H1 (cell line): ENCODE results near the gene GRK3. TPM values are rescaled to one million over a fixed set of nuclear protein-coding genes. Genes with fewer than 3 reads are reported as not detected.

Experiments
- CTCF ChIA-PET: fragments of 300-600 bp; sonication (Branson Sonifier 250); formaldehyde crosslinking; loops from one replicate; lab custom pipeline; 2021; ENCODE audit not compliant: partially characterized antibody; lab: Charles Lee
- POLR2A ChIA-PET: fragments of 300-600 bp; sonication (Branson Sonifier 250); formaldehyde crosslinking; loops from one replicate; lab custom pipeline; 2021; ENCODE audit warnings: inconsistent platforms; ENCODE audit not compliant: partially characterized antibody; lab: Charles Lee
- DNase-seq, 2 experiments: peaks; one replicate each; pipeline versions ENCODE4 v3.0.0 to v3.0.0-alpha.2; 2010 to 2022; ENCODE audit warnings: low spot score in 2 of 2, low read depth in 1 of 2, mixed read lengths in 1 of 2
- FAIRE-seq: peaks from 2 replicates; lab custom pipeline; 2011; peaks lifted over from hg19 to GRCh38; lab: Jason Lieb, UNC
- H2AFZ ChIP-seq: 2 replicates; pipeline ENCODE4 v1.8.1; 2012; ENCODE audit warnings: low read length, inconsistent platforms
- H2AK5ac ChIP-seq: 2 replicates; pipeline ENCODE4 v1.6.1; 2013; ENCODE audit warnings: low read depth, low read length
- H2BK120ac ChIP-seq: replicated peaks from 2 replicates; pipeline ENCODE3; 2013; ENCODE audit warnings: low read depth, low read length, inconsistent platforms
- H2BK12ac ChIP-seq: 2 replicates; pipeline ENCODE4 v1.6.1; 2013; ENCODE audit warnings: low read depth, low read length
- H2BK15ac ChIP-seq: 2 replicates; pipeline ENCODE4 v1.6.1; 2013; ENCODE audit warnings: low read length
- H2BK20ac ChIP-seq: 2 replicates; pipeline ENCODE4 v1.6.1; 2013; ENCODE audit warnings: low read length
- H2BK5ac ChIP-seq: 2 replicates; pipeline ENCODE4 v1.6.1; 2013; ENCODE audit warnings: low read depth, low read length
- H3K14ac ChIP-seq: 2 replicates; pipeline ENCODE4 v1.6.1; 2013; ENCODE audit warnings: inconsistent platforms; ENCODE audit not compliant: insufficient read length
- H3K18ac ChIP-seq: 2 replicates; pipeline ENCODE4 v1.6.1; 2013; ENCODE audit warnings: low read length; ENCODE audit errors: extremely low read depth
- H3K23ac ChIP-seq: 2 replicates; pipeline ENCODE4 v1.6.1; 2013; ENCODE audit warnings: inconsistent platforms; ENCODE audit not compliant: insufficient read length
- H3K23me2 ChIP-seq: 2 replicates; pipeline ENCODE4 v1.6.1; 2013; ENCODE audit warnings: low read depth, low read length
- H3K27ac ChIP-seq: 2 replicates; pipeline ENCODE4 v1.6.1; 2011; ENCODE audit warnings: low read depth, low read length, inconsistent platforms
- H3K27me3 ChIP-seq, 4 experiments: replicated peaks in 1 of 4; 1 replicate in 1 of 4; 2 replicates in 3 of 4; pipeline versions ENCODE4 v1.6.1 to v1.8.1; 2011 to 2013; ENCODE audit warnings: low read length in 3 of 4, mild to moderate bottlenecking in 3 of 4, inconsistent platforms in 2 of 4, mixed read lengths in 2 of 4, moderate library complexity in 1 of 4; ENCODE audit not compliant: control insufficient read depth in 3 of 4, insufficient read depth in 3 of 4; ENCODE audit errors: extremely low read depth in 1 of 4
- H3K36me3 ChIP-seq, 4 experiments: 2 replicates each; pipeline versions ENCODE4 v1.6.1 to v1.8.1; 2011 to 2013; ENCODE audit warnings: mild to moderate bottlenecking in 4 of 4, low read length in 3 of 4, moderate library complexity in 2 of 4, control low read depth in 1 of 4, inconsistent platforms in 1 of 4; ENCODE audit not compliant: insufficient read depth in 4 of 4, control insufficient read depth in 2 of 4
- H3K4ac ChIP-seq: replicated peaks from 2 replicates; pipeline ENCODE3; 2013; ENCODE audit warnings: low read length, low read depth, mixed read lengths, inconsistent platforms; ENCODE audit not compliant: insufficient read length
- H3K4me1 ChIP-seq, 4 experiments: replicated peaks in 1 of 4; 1 replicate in 1 of 4; 2 replicates in 3 of 4; pipeline versions ENCODE4 v1.6.1 to v1.8.1; 2011 to 2013; ENCODE audit warnings: low read length in 3 of 4, inconsistent platforms in 2 of 4, mixed read lengths in 1 of 4; ENCODE audit not compliant: insufficient read depth in 4 of 4, control insufficient read depth in 3 of 4
- H3K4me2 ChIP-seq, 2 experiments: 2 replicates each; pipeline versions ENCODE4 v1.6.1 to v1.8.1; 2011 to 2013; ENCODE audit warnings: low read depth in 2 of 2, low read length in 2 of 2, control low read depth in 1 of 2, inconsistent platforms in 1 of 2, mild to moderate bottlenecking in 1 of 2; ENCODE audit not compliant: insufficient read depth in 1 of 2
- H3K4me3 ChIP-seq, 4 experiments: fragments of 200-600, 300-600 bp in 1 of 4; sonication (generic), shearing (Covaris generic), sonication (Bioruptor Twin) in 1 of 4; 2 replicates each; pipeline versions ENCODE4 v1.5.1 to v1.8.1; 2011 to 2016; ENCODE audit warnings: low read length in 4 of 4, low read depth in 3 of 4, control low read depth in 2 of 4, inconsistent platforms in 2 of 4, mild to moderate bottlenecking in 2 of 4, mixed read lengths in 1 of 4, moderate library complexity in 1 of 4; ENCODE audit not compliant: insufficient read depth in 2 of 4; ENCODE audit errors: extremely low read depth in 1 of 4
- H3K56ac ChIP-seq: replicated peaks from 2 replicates; pipeline ENCODE3; 2013; ENCODE audit warnings: low read depth, mild to moderate bottlenecking, mixed read lengths, low read length, inconsistent platforms; ENCODE audit not compliant: insufficient read length
- H3K79me1 ChIP-seq: 2 replicates; pipeline ENCODE4 v1.6.1; 2013; ENCODE audit warnings: low read depth, low read length, control low read depth
- H3K79me2 ChIP-seq, 2 experiments: 2 replicates each; pipeline versions ENCODE4 v1.6.1 to v1.8.1; 2012 to 2013; ENCODE audit warnings: low read length in 2 of 2, mild to moderate bottlenecking in 2 of 2, inconsistent platforms in 1 of 2; ENCODE audit not compliant: insufficient read depth in 2 of 2, control insufficient read depth in 1 of 2
- H3K9ac ChIP-seq, 4 experiments: replicated peaks in 1 of 4; 1 replicate in 1 of 4; 2 replicates in 3 of 4; pipeline versions ENCODE4 v1.6.1 to v1.8.1; 2011 to 2013; ENCODE audit warnings: low read depth in 3 of 4, low read length in 3 of 4, control low read depth in 2 of 4, mild to moderate bottlenecking in 2 of 4, moderate library complexity in 2 of 4, inconsistent platforms in 1 of 4; ENCODE audit errors: extremely low read depth in 1 of 4
- H3K9me3 ChIP-seq, 2 experiments: 2 replicates each; pipeline versions ENCODE4 v1.6.1 to v1.8.1; 2012 to 2013; ENCODE audit warnings: mild to moderate bottlenecking in 2 of 2, moderate library complexity in 2 of 2, control low read depth in 1 of 2, inconsistent platforms in 1 of 2, low read depth in 1 of 2, low read length in 1 of 2, mixed read lengths in 1 of 2; ENCODE audit not compliant: insufficient read depth in 2 of 2
- H4K20me1 ChIP-seq, 2 experiments: replicated peaks in 1 of 2; 2 replicates each; pipeline versions ENCODE3 to v1.8.1; 2011 to 2013; ENCODE audit warnings: inconsistent platforms in 2 of 2, low read length in 2 of 2, mild to moderate bottlenecking in 1 of 2; ENCODE audit not compliant: insufficient read depth in 2 of 2, control insufficient read depth in 1 of 2
- H4K5ac ChIP-seq: 2 replicates; pipeline ENCODE4 v1.6.1; 2013; ENCODE audit warnings: low read length, low read depth, mixed read lengths, inconsistent platforms; ENCODE audit not compliant: insufficient read length
- H4K8ac ChIP-seq: 2 replicates; pipeline ENCODE4 v1.8.0; 2013; ENCODE audit warnings: mild to moderate bottlenecking, moderate library complexity, low read length, inconsistent platforms; ENCODE audit not compliant: insufficient read depth; ENCODE audit errors: extremely low read depth
- H4K91ac ChIP-seq: replicated peaks from 2 replicates; pipeline ENCODE3; 2013; ENCODE audit warnings: low read length, mixed read lengths, inconsistent platforms; ENCODE audit not compliant: insufficient read length
- ATF2 ChIP-seq: IDR thresholded peaks from 2 replicates; pipeline ENCODE4 v1.6.1; 2012; ENCODE audit warnings: low read length, inconsistent platforms
- CBX5 ChIP-seq: fragments of 300-800, 300-1000 bp; sonication (generic); IDR thresholded peaks from 2 replicates; pipeline ENCODE4 v1.7.1; 2016; ENCODE audit warnings: antibody characterized with exemption, low read length, low read depth
- CBX8 ChIP-seq: fragments of 300-800, 300-1000 bp; sonication (generic); IDR thresholded peaks from 2 replicates; pipeline ENCODE4 v1.7.1; 2016; ENCODE audit warnings: low read depth, low read length, borderline replicate concordance
- HDAC2 ChIP-seq, 2 experiments: fragments of 300-600 bp in 1 of 2; sonication (generic) in 1 of 2; IDR thresholded peaks; 2 replicates each; pipeline ENCODE4 v1.6.1; 2011 to 2012; ENCODE audit warnings: low read depth in 2 of 2, low read length in 2 of 2, mild to moderate bottlenecking in 2 of 2, moderate library complexity in 2 of 2, borderline replicate concordance in 1 of 2, inconsistent platforms in 1 of 2
- JUND ChIP-seq: IDR thresholded peaks from 2 replicates; pipeline ENCODE4 v1.6.1; 2011; ENCODE audit warnings: mild to moderate bottlenecking, improper control_type of control experiment, low read length
- KDM1A ChIP-seq: fragments of 200-600, 300-600 bp; sonication (generic); IDR thresholded peaks from 2 replicates; pipeline ENCODE4 v1.7.1; 2016; ENCODE audit warnings: mild to moderate bottlenecking, low read length, borderline replicate concordance
- KDM5A ChIP-seq: fragments of 200-600 bp; IDR thresholded peaks from 2 replicates; pipeline ENCODE4 v1.7.1; 2012; ENCODE audit warnings: mild to moderate bottlenecking, low read length, inconsistent platforms, mixed read lengths
- RFX5 ChIP-seq: IDR thresholded peaks from 2 replicates; pipeline ENCODE4 v1.6.1; 2011; ENCODE audit warnings: low read depth, low read length, improper control_type of control experiment, borderline replicate concordance
- RXRA ChIP-seq: IDR thresholded peaks from 2 replicates; pipeline ENCODE4 v1.6.1; 2011; ENCODE audit warnings: low read depth, mild to moderate bottlenecking, low read length, moderate library complexity; ENCODE audit not compliant: insufficient read depth
- SRF ChIP-seq: IDR thresholded peaks from 2 replicates; pipeline ENCODE4 v1.6.1; 2011; ENCODE audit warnings: mild to moderate bottlenecking, low read depth, low read length, moderate library complexity
- TCF12 ChIP-seq: IDR thresholded peaks from 2 replicates; pipeline ENCODE4 v1.6.1; 2011; ENCODE audit warnings: low read depth, mild to moderate bottlenecking, low read length
- ZNF274 ChIP-seq: IDR thresholded peaks from 2 replicates; pipeline ENCODE4 v1.7.0; 2012; ENCODE audit warnings: low read length, borderline replicate concordance; ENCODE audit errors: extremely low read depth
- WGBS, 2 experiments: shearing (Covaris generic) in 1 of 2; methylation state at CpG; one replicate each; pipeline versions ENCODE4 v1.1.6 to v1.1.7; 2013 to 2015; ENCODE audit warnings: low lambda C conversion rate in 2 of 2, mixed read lengths in 2 of 2, inconsistent platforms in 1 of 2, low coverage in 1 of 2, missing lambda C conversion rate in 1 of 2; ENCODE audit not compliant: insufficient replicate concordance in 2 of 2, insufficient coverage in 1 of 2, insufficient read length in 1 of 2; ENCODE audit errors: extremely low coverage in 1 of 2, missing lambda C conversion rate in 1 of 2; 5-methylcytosine and 5-hydroxymethylcytosine counted together
- polyA plus RNA-seq, 7 experiments: library from polyadenylated mRNA; depleted of rRNA in 3 of 7; stranded (reverse) in 5 of 7; unstranded in 2 of 7; fragments of >200 nt in 5 of 7; fragments of 200-250 nt in 2 of 7; gene quantifications; 1 replicate in 5 of 7; 2 replicates in 1 of 7; 4 replicates in 1 of 7; pipeline versions ENCODE4 v1.2.1 to v1.2.3, GENCODE V29; 2011 to 2013; ENCODE audit warnings: missing spikeins in 2 of 7, mixed read lengths in 2 of 7
- total RNA-seq: library from RNA; stranded (reverse); fragmentation: NEBNext Ultra II Directional; extraction: Animal tissue kit (Norgen Biotek cat#: 25700); gene quantifications from 2 replicates; pipeline ENCODE4 v1.2.1, GENCODE V29; 2021

GRK3 gene
- total and polyA plus RNA-seq, 2 of the 8 experiments (the other 6 are each of a cell fraction or from before 2014, with no cell fraction given), result 7.5 to 35.3 TPM

DNA sequence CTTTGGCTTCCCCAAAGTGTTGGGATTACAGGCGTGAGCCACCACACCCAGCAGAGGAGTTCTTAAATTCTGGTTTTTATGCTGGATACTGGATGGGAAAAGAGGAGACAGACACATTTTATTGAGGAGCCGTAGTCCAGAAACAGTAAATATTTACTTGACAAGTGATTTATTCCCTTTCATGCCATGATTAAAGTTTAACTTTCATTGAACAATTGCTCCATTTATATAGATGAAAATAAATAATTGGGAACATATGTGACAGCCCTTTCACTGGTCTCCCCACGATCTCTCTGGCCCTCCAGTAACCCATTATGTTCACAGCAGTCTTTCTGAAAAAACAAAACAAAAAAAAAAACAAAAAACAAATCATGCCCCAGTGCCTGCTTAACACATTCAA is 19.3 kb upstream of the GRK3 start:
- Histone ChIP-seq H2BK5ac (no peak overlapping the region), H3K23me2 (no peaks in the 10 kb centered on the region; the same call in 1 of the 2 replicates), H3K4me2 (no peak overlapping the region), H2AFZ (no peak overlapping the region), H2AK5ac (no peak overlapping the region), H3K27me3 (no peaks in the 10 kb centered on the region; a peak in 1 of 7 replicates), H3K4ac (no peak overlapping the region), H3K79me2 (no peaks in the 10 kb centered on the region), H3K27ac (no peak overlapping the region), H3K23ac (no peak overlapping the region), H3K18ac (no peak overlapping the region), H2BK12ac (no peak overlapping the region), H4K20me1 (no peaks in the 10 kb centered on the region), H3K4me3 (no peak overlapping the region), H3K9ac (no peak overlapping the region), H4K8ac (no peak overlapping the region), H2BK15ac (no peak overlapping the region), H3K9me3 (no peaks in the 10 kb centered on the region; a peak in 1 of 4 replicates), H3K79me1 (no peaks in the 10 kb centered on the region), H2BK20ac (no peak overlapping the region), H4K5ac (no peak overlapping the region), H3K56ac (no peak overlapping the region), H3K36me3 (no peaks in the 10 kb centered on the region; a peak in 1 of 8 replicates), H3K14ac (no peak overlapping the region), H4K91ac (no peak overlapping the region), H3K4me1 (peaks cover 0 to 5% (median 2%) of the 10 kb centered on the region in 4 experiments; a peak in 3 of 7 replicates), H2BK120ac (no peak overlapping the region)
- ChIA-PET POLR2A (no interaction called here), CTCF (interaction anchor here (1.3 to 1.8 kb wide), 6 partner anchors 8 to 228 kb away, joined by 3 to 8 read pairs (median 5); partner anchors contain the start of gene GRK3)
- FAIRE-seq, result no peak
- WGBS, 2 experiments, result 72% methylated on average over 3 of the region's 3 CpGs; no CpG with 5 or more reads in 1 of the 2 experiments
- no peak for DNase-seq
- TF ChIP-seq RFX5, result no peak
- no peak for TF ChIP-seq ATF2
- TF ChIP-seq CBX5, result no peak
- TF ChIP-seq KDM1A, result no peak
- TF ChIP-seq CBX8, result no peak
- no peak for TF ChIP-seq JUND
- no peak for TF ChIP-seq HDAC2 (IDR thresholded peaks at IDR 0.05; ENCODE audit: borderline replicate concordance in 1 of 2, low read depth in 2 of 2, low read length in 2 of 2)
- no peak for TF ChIP-seq KDM5A
- TF ChIP-seq RXRA, result no peak
- TF ChIP-seq TCF12, result no peak
- no peak for TF ChIP-seq ZNF274
- no peak for TF ChIP-seq SRF
